Measurements from ENCODE around the gene SFMBT2.

SFMBT2 gene

GRCh38 chr10:7245505-7245904 is 165.3 kb downstream of the SFMBT2 start:
- TF ChIP-seq TAF1 (IDR thresholded peaks at IDR 0.05; ENCODE audit: low read depth) (no peak), EP300 (IDR thresholded peaks at IDR 0.05; ENCODE audit: borderline replicate concordance) (no peak), MAX (IDR thresholded peaks at IDR 0.05) (no peak), TEAD4 (IDR thresholded peaks at IDR 0.05) (no peak), EGR1 (IDR thresholded peaks at IDR 0.05) (no peak), CEBPB (IDR thresholded peaks at IDR 0.05) (no peak), ZBTB7A (IDR thresholded peaks at IDR 0.05; ENCODE audit: low read depth) (no peak), YY1 (IDR thresholded peaks at IDR 0.05; ENCODE audit: low read depth) (no peak)
- TF ChIP-seq, protein P1, sequence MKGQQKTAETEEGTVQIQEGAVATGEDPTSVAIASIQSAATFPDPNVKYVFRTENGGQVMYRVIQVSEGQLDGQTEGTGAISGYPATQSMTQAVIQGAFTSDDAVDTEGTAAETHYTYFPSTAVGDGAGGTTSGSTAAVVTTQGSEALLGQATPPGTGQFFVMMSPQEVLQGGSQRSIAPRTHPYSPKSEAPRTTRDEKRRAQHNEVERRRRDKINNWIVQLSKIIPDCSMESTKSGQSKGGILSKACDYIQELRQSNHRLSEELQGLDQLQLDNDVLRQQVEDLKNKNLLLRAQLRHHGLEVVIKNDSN (IDR thresholded peaks at IDR 0.05) = no peak

DNA sequence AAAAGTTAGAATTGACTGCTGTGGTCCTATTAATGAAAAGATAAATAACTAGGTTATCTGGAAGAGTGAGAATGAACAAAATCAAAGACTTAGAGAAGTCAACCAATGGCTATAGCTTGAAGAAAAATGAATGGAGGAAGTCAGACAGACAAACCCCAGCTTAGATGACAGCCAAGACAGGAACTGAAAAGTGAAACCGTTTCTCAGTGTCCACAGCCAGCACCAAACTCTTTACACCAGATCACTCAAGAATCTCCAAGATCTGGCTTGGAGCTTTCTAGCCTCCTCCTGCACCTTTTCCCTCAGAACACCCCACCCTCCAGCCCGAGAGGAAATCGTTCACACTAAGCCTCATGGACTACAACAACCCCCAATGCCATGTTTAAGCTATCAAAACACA is 167.0 kb downstream of the SFMBT2 start:
- TF ChIP-seq RAD21 (IDR thresholded peaks at IDR 0.05; ENCODE audit: low read depth) = no peak
- no peak for TF ChIP-seq TEAD4 (IDR thresholded peaks at IDR 0.05)
- TF ChIP-seq TCF12 (IDR thresholded peaks at IDR 0.05; ENCODE audit: low read depth) = no peak
- no peak for TF ChIP-seq ZBTB7A (IDR thresholded peaks at IDR 0.05; ENCODE audit: low read depth)
- no peak for TF ChIP-seq FOXM1 (IDR thresholded peaks at IDR 0.05; ENCODE audit: borderline replicate concordance, low read depth)
- no peak for TF ChIP-seq EP300 (IDR thresholded peaks at IDR 0.05; ENCODE audit: borderline replicate concordance)
- TF ChIP-seq MAX (IDR thresholded peaks at IDR 0.05) = no peak
- no peak for TF ChIP-seq YY1 (IDR thresholded peaks at IDR 0.05; ENCODE audit: low read depth)
- TF ChIP-seq, protein P1 (IDR thresholded peaks at IDR 0.05) = no peak
- no peak for TF ChIP-seq TAF1 (IDR thresholded peaks at IDR 0.05; ENCODE audit: low read depth)
- no peak for TF ChIP-seq EGR1 (IDR thresholded peaks at IDR 0.05)
- no peak for TF ChIP-seq CEBPB (IDR thresholded peaks at IDR 0.05)
- no peak for TF ChIP-seq NFIC (IDR thresholded peaks at IDR 0.05)
- TF ChIP-seq CREB1 (IDR thresholded peaks at IDR 0.05; ENCODE audit: low read depth) = no peak
- TF ChIP-seq REST (IDR thresholded peaks at IDR 0.05; ENCODE audit: low read depth) = no peak

DNA sequence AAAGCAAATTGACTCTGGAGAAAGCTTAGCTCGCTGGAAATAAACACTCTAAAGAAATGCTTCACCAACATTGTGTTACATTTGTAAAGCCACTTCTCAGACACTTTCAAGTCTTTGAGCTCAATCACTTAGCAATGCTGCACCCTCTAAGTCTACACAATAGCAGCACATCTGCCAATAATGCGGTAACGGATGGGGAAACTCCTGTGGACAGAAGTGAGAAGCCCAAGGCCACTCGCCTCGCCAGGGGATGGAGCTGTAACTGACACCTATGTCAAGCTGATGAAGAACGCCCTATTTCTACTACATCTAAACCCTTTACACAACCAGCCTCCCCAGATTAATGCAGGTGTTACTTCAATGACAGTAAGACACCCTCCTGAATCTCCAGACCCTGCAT is 167.7 kb downstream of the SFMBT2 start:
- no peak for TF ChIP-seq FOXM1 (IDR thresholded peaks at IDR 0.05; ENCODE audit: borderline replicate concordance, low read depth)

- TF ChIP-seq EP300 (IDR thresholded peaks at IDR 0.05; ENCODE audit: borderline replicate concordance) = no peak
- TF ChIP-seq MAX (IDR thresholded peaks at IDR 0.05) = no peak
- no peak for TF ChIP-seq TCF12 (IDR thresholded peaks at IDR 0.05; ENCODE audit: low read depth)
- TF ChIP-seq FOXM1 (IDR thresholded peaks at IDR 0.05; ENCODE audit: borderline replicate concordance, low read depth) = no peak
- TF ChIP-seq YY1 (IDR thresholded peaks at IDR 0.05; ENCODE audit: low read depth) = no peak
- TF ChIP-seq ZBTB7A (IDR thresholded peaks at IDR 0.05; ENCODE audit: low read depth) = no peak
- TF ChIP-seq RAD21 (IDR thresholded peaks at IDR 0.05; ENCODE audit: low read depth) = no peak
- TF ChIP-seq, protein P1 (IDR thresholded peaks at IDR 0.05) = no peak
- no peak for TF ChIP-seq NFIC (IDR thresholded peaks at IDR 0.05)
- TF ChIP-seq TAF1 (IDR thresholded peaks at IDR 0.05; ENCODE audit: low read depth) = no peak
- TF ChIP-seq TEAD4 (IDR thresholded peaks at IDR 0.05) = no peak
- TF ChIP-seq REST (IDR thresholded peaks at IDR 0.05; ENCODE audit: low read depth) = no peak
- no peak for TF ChIP-seq CREB1 (IDR thresholded peaks at IDR 0.05; ENCODE audit: low read depth)
- TF ChIP-seq EGR1 (IDR thresholded peaks at IDR 0.05) = no peak
- no peak for TF ChIP-seq CEBPB (IDR thresholded peaks at IDR 0.05)
Measured at GRCh38 chr10:7239312-7239985, 171.4 kb downstream of the SFMBT2 start.

DNA sequence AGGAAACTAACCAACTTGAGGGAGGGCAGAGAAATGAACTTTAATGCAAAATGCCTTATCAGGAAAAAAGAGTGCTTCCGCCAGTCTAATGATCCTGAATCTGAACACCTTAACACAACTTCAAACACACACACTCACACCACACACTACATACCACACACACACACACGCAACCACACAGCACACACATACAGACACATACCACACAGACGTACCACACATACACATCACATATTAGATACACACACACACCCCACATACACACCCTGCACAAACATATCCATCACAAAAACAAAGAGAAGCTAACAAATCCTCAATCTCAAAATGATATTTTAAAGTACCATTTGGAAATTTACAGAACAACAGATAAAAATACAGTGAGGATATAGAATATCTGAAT is 175.5 kb downstream of the SFMBT2 start:
- no peak for TF ChIP-seq MAX (IDR thresholded peaks at IDR 0.05)
- no peak for TF ChIP-seq NFIC (IDR thresholded peaks at IDR 0.05)
- no peak for TF ChIP-seq ZBTB7A (IDR thresholded peaks at IDR 0.05; ENCODE audit: low read depth)
- TF ChIP-seq CREB1 (IDR thresholded peaks at IDR 0.05; ENCODE audit: low read depth) = no peak
- TF ChIP-seq TEAD4 (IDR thresholded peaks at IDR 0.05) = no peak
- TF ChIP-seq TCF12 (IDR thresholded peaks at IDR 0.05; ENCODE audit: low read depth) = no peak
- TF ChIP-seq YY1 (IDR thresholded peaks at IDR 0.05; ENCODE audit: low read depth) = no peak
- TF ChIP-seq TAF1 (IDR thresholded peaks at IDR 0.05; ENCODE audit: low read depth) = no peak
- TF ChIP-seq RAD21 (IDR thresholded peaks at IDR 0.05; ENCODE audit: low read depth) = no peak

Measured in Ishikawa (cell line).